NT2/D1 (cell line): Measurements from ENCODE around the gene MED15.

Source experiments
- DNase-seq: peaks from one replicate; pipeline ENCODE4 v3.0.0-alpha.2; 2011; ENCODE audit warnings: low read depth, low spot score
- H3K27me3 ChIP-seq: 2 replicates; pipeline ENCODE4 v1.6.0; 2011; ENCODE audit warnings: mild to moderate bottlenecking; ENCODE audit not compliant: insufficient read length, insufficient read depth
- H3K36me3 ChIP-seq: 2 replicates; pipeline ENCODE4 v1.6.1; 2011; ENCODE audit warnings: mild to moderate bottlenecking, low read length, mixed read lengths; ENCODE audit not compliant: insufficient read depth, insufficient read length
- H3K4me1 ChIP-seq: 2 replicates; pipeline ENCODE4 v1.5.1; 2011; ENCODE audit not compliant: insufficient read depth, insufficient read length
- H3K4me3 ChIP-seq: 2 replicates; pipeline ENCODE4 v1.5.1; 2011; ENCODE audit warnings: low read depth; ENCODE audit not compliant: insufficient read length
- H3K9ac ChIP-seq: 2 replicates; pipeline ENCODE4 v1.6.0; 2011; ENCODE audit warnings: low read depth; ENCODE audit not compliant: insufficient read length
- H3K9me3 ChIP-seq: 2 replicates; pipeline ENCODE4 v1.5.1; 2011; ENCODE audit warnings: mild to moderate bottlenecking, low read length; ENCODE audit not compliant: insufficient read depth
- SUZ12 ChIP-seq: IDR thresholded peaks from 2 replicates; pipeline ENCODE4 v1.6.1; 2011; ENCODE audit not compliant: insufficient read length, insufficient read depth; ENCODE audit errors: extremely low read depth
- YY1 ChIP-seq: IDR thresholded peaks from 2 replicates; pipeline ENCODE4 v1.6.1; 2011; ENCODE audit not compliant: insufficient read length, insufficient read depth
- ZNF274 ChIP-seq: IDR thresholded peaks from 2 replicates; pipeline ENCODE4 v1.6.1; 2011; ENCODE audit warnings: mild to moderate bottlenecking, low read depth, low read length

MED15 gene

DNA sequence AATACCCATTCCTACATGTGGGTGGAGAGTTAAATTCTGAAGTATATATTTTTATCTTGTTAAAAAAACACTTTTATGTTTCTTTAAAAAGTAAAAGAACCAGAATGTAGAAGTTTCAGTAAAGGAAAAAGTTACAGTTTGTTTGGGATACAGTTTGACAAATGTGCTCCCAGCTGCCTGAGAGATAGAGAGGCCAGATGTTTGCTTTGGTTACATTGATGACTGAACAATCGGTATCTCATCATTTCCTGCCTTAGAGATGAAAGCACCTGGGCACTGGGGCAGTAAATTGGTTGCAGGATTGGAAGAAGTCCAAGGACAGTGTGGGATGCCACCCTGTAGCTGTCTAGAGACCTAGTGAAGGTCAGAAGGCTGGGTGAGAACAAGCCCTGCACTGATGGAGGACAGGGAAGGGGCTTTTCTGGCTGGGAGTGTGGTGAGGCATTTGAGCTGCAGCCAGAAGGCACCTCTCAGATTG lies 16.6 kb downstream of the MED15 start:
- no peak for TF ChIP-seq ZNF274
- TF ChIP-seq YY1: no peak
- no peak for TF ChIP-seq SUZ12
- Histone ChIP-seq H3K9me3 (no peaks in the 10 kb centered on the region), H3K4me3 (no peak overlapping the region), H3K36me3 (peaks cover 55% of the 10 kb centered on the region), H3K4me1 (peaks cover 10% of the 10 kb centered on the region), H3K9ac (no peak overlapping the region), H3K27me3 (no peaks in the 10 kb centered on the region)
- DNase-seq: no peak

DNA sequence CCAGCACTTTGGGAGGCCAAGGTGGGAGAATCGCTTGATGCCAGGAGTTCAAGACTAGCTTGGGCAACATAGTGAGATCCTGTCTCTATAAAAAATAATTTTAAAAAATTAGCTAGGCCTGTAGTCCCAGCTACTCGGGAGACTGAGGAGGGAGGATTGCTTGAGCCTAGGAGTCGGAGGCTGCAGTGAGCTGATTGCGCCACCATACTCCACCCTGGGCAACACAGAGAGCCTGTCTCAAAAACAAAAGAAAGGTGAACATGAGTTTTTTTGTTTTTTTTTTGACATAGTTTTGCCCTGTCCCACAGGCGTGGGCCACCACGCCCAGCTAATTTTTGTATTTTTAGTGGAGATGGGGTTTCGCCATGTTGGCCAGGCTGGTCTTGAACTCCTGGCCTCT lies 17.6 kb downstream of the MED15 start:
- no peak overlapping the region for H3K9ac ChIP-seq
- DNase-seq: no peak
- no peaks in the 10 kb centered on the region for H3K9me3 ChIP-seq

DNA sequence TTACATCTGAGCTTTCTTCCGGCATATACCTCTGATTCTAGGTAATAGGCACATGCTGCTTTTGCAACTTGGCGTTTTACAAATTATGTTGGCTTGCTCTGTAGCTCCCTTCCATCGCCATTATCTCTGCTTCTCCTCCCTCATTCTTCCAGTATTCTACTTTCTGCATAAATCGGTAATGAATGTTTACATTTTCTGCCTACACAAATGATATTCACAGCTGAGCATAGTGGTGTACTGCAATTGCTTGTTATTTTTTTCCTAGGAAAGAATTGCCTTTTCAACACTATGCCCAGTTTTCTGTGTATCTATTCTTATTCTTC lies 18.9 kb downstream of the MED15 start:
- no peak for TF ChIP-seq SUZ12
- TF ChIP-seq ZNF274: no peak
- TF ChIP-seq YY1: no peak
- Histone ChIP-seq H3K36me3 (peaks cover 37% of the 10 kb centered on the region), H3K4me1 (peaks cover 12% of the 10 kb centered on the region), H3K4me3 (no peak overlapping the region), H3K9ac (no peak overlapping the region), H3K27me3 (no peaks in the 10 kb centered on the region), H3K9me3 (no peaks in the 10 kb centered on the region)
- DNase-seq: no peak

More for the DNA sequence above, 17.6 kb downstream of the MED15 start:
- peaks cover 10% of the 10 kb centered on the region for H3K4me1 ChIP-seq
- TF ChIP-seq ZNF274: no peak
- TF ChIP-seq SUZ12: no peak
- no peak for TF ChIP-seq YY1
- H3K4me3 ChIP-seq: no peak overlapping the region
- no peaks in the 10 kb centered on the region for H3K27me3 ChIP-seq
- H3K36me3 ChIP-seq: peaks cover 47% of the 10 kb centered on the region

DNA sequence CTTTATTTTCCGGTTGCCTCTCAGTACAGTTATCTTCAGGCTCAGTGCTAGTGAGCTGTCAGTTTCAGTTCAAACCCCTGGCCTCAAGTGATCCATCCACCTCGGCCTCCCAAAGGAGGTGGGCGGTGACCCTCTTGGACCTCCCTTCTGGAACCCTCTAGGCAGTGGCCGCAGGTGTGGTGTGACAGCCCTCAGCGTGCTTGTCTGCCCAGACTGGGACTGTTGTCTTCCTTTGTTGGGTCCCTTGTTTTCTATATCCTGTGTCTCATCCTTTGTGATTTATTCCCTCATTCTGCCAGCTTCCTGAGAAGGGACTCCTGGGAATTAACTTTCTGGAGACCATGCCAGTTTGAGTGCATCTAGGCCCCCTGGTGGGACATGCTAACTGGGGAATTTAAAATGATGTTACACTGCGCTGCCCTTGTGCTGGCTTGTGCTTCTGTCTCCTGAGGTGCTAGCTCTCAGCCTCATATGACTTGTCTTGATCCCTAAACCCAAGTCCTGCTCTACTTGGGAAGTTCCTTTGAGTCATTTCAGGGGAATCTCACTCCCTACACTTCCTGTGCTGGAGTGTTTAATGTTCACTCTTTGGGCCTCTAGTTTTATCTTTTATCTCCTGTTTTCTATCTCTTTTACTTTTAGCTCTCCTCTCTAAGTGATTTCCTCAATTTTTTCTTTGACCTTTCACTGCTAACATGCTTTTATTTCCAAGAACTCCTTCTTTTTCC lies 19.4 kb downstream of the MED15 start:
- peaks cover 37% of the 10 kb centered on the region for H3K36me3 ChIP-seq
- peaks cover 17% of the 10 kb centered on the region for H3K4me1 ChIP-seq
- H3K4me3 ChIP-seq: no peak overlapping the region
- H3K9ac ChIP-seq: no peak overlapping the region
- TF ChIP-seq ZNF274 (no peak), YY1 (no peak), SUZ12 (no peak)
- no peaks in the 10 kb centered on the region for H3K9me3 ChIP-seq
- H3K27me3 ChIP-seq: no peaks in the 10 kb centered on the region
- no peak for DNase-seq

DNA sequence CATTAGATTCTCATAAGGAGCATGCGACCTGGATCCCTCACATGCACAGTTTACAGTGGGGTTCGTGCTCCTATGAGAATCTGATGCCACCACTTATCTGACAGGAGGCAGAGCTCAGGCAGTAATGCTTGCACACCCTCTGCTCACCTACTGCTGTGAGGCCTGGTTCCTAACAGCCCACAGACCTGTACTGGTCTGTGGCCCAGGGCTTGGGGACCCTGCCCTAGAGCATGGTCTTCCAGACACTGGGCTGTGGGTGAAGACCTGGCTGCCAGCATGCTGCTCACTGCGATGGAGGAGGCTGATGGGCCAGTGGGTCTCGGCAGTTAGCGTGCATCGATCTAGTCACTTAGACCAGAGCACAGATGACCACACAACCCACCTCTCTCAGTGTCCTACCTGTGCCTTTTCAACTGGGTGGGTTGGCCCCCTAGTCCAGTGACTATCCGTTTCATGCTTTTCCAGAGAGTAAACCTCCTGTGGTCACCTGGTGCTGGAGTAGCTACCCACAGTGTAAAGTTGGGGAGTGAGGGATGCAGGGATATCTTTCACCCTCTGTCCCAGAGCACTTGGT lies 21.1 kb downstream of the MED15 start:
- peaks cover 29% of the 10 kb centered on the region for H3K36me3 ChIP-seq
- no peak overlapping the region for H3K9ac ChIP-seq
- TF ChIP-seq SUZ12 (no peak), ZNF274 (no peak), YY1 (no peak)
- H3K9me3 ChIP-seq: no peaks in the 10 kb centered on the region
- H3K4me3 ChIP-seq: no peak overlapping the region
- no peak for DNase-seq
- peaks cover 21% of the 10 kb centered on the region for H3K4me1 ChIP-seq
- no peaks in the 10 kb centered on the region for H3K27me3 ChIP-seq

DNA sequence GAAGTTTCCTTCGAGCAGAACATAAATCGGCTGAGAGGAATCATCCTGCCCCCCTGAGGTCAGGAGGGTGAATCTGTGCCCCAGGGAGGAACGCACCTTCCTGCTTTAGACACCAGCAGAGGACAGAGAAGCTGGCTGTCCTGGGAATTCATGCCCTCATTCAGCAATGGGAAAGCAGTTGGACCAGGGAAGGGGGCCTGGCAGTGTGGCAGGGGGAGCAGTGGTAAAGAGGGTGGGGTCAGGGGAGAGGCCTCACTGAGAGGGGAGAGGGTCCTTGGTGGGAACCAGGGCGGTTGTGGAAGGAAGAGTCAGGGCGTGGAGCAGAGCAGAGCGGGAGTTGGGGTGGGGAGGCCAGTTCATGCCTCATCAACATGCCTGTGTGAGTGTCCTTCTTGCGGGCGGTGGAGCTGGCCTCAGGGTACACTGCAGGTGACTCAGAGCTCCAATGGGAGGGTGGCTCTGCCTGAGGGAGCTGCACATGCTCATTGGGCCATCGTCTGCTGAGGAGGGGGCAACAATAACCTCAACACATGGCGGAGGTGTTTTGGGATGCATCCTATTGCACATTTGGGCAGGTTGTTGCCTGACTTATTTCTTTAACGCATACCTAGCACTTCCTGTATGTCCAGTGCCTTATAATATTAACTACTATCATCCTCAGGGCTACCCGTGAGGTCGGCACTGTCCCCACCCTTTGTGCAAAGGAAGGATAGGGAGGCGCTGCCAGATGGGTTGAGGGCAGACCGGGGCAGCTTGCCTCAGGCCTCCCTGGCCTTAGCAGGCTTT lies 23.2 kb downstream of the MED15 start:
- Histone ChIP-seq H3K4me3 (no peak overlapping the region), H3K4me1 (peaks cover 23% of the 10 kb centered on the region), H3K36me3 (peaks cover 39% of the 10 kb centered on the region), H3K9me3 (no peaks in the 10 kb centered on the region), H3K9ac (no peak overlapping the region), H3K27me3 (no peaks in the 10 kb centered on the region)
- TF ChIP-seq SUZ12 (no peak), YY1 (no peak), ZNF274 (no peak)
- DNase-seq: no peak

- Histone ChIP-seq H3K36me3 (peaks cover 39% of the 10 kb centered on the region), H3K27me3 (no peaks in the 10 kb centered on the region), H3K9ac (no peak overlapping the region), H3K9me3 (no peaks in the 10 kb centered on the region), H3K4me1 (peaks cover 23% of the 10 kb centered on the region), H3K4me3 (no peak overlapping the region)
- DNase-seq: no peak
- TF ChIP-seq YY1 (no peak), SUZ12 (no peak), ZNF274 (no peak)
Observed at GRCh38 chr22:20531154-20531403, 23.7 kb downstream of the MED15 start.
